Esophagus squamous epithelium (tissue), 4 donors: ENCODE results near the gene SPATA13.

Experiments
- POLR2A ChIP-seq, 4 donors: fragments of 450-650 bp; IDR thresholded peaks; one replicate each; pipeline ENCODE4 v1.6.1; 2017; ENCODE audit warnings: antibody characterized with exemption in 4 of 4, mild to moderate bottlenecking in 4 of 4, moderate library complexity in 3 of 4
- TF ChIP-seq, protein P1 (sequence below), 6 experiments: fragments of 450-650 bp in 4 of 6; fragments of 200-600 bp in 2 of 6; sonication (generic) in 2 of 6; IDR thresholded peaks; one replicate each; pipeline ENCODE4 v1.5.1; 2016 to 2019; ENCODE audit warnings: antibody characterized with exemption in 6 of 6, mild to moderate bottlenecking in 4 of 6, moderate library complexity in 4 of 6

DNA sequence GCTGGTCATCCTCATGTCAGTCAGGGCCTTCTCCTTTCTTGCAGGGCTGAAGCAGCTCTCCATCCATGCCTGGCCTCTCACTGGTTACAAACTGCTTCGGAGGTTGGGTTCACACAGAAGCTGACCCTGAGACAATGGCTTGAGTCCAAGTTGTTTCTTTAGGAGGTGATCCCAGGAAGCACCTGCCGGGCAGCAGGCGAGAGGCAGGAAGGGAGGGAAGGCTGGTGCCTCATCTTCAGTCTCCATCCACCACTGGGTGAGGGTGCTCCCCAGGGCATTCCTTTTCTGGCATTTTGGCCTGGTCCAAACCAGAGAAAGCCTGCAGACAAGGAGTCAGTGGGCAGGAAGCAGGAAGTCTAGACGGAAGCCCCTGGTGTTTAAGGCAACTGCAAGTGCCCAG lies 17.6 kb upstream of the SPATA13 start:
- TF ChIP-seq, protein P1, sequence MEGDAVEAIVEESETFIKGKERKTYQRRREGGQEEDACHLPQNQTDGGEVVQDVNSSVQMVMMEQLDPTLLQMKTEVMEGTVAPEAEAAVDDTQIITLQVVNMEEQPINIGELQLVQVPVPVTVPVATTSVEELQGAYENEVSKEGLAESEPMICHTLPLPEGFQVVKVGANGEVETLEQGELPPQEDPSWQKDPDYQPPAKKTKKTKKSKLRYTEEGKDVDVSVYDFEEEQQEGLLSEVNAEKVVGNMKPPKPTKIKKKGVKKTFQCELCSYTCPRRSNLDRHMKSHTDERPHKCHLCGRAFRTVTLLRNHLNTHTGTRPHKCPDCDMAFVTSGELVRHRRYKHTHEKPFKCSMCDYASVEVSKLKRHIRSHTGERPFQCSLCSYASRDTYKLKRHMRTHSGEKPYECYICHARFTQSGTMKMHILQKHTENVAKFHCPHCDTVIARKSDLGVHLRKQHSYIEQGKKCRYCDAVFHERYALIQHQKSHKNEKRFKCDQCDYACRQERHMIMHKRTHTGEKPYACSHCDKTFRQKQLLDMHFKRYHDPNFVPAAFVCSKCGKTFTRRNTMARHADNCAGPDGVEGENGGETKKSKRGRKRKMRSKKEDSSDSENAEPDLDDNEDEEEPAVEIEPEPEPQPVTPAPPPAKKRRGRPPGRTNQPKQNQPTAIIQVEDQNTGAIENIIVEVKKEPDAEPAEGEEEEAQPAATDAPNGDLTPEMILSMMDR (IDR thresholded peaks at IDR 0.05): no peak
- TF ChIP-seq POLR2A (IDR thresholded peaks at IDR 0.05): no peak
